Liver (tissue), 9 donors: ENCODE data around the gene RERE. TPM values are rescaled to one million over a fixed set of nuclear protein-coding genes. Genes with fewer than 3 reads are reported as not detected.

Source experiments
- DNase-seq: peaks from one replicate; pipeline ENCODE4 v3.0.0-alpha.2; 2017; ENCODE audit warnings: low spot score
- H3K27ac ChIP-seq, 2 donors: one replicate each; pipeline ENCODE4 v1.7.0; 2013; ENCODE audit warnings: inconsistent platforms in 2 of 2, low read length in 2 of 2, control low read depth in 1 of 2, low read depth in 1 of 2, mild to moderate bottlenecking in 1 of 2
- H3K27me3 ChIP-seq, 4 donors: one replicate each; pipeline versions ENCODE4 v1.6.1 to v1.7.0; 2013; ENCODE audit warnings: low read length in 3 of 4, inconsistent platforms in 1 of 4, mild to moderate bottlenecking in 1 of 4, moderate library complexity in 1 of 4; ENCODE audit not compliant: control insufficient read depth in 4 of 4, insufficient read depth in 4 of 4
- H3K36me3 ChIP-seq, 4 donors: one replicate each; pipeline versions ENCODE4 v1.6.1 to v1.7.0; 2013; ENCODE audit warnings: low read length in 3 of 4, mild to moderate bottlenecking in 3 of 4, low read depth in 1 of 4, moderate library complexity in 1 of 4; ENCODE audit not compliant: control insufficient read depth in 4 of 4, insufficient read depth in 3 of 4
- H3K4me1 ChIP-seq, 4 donors: one replicate each; pipeline versions ENCODE4 v1.6.1 to v1.7.0; 2013; ENCODE audit warnings: low read length in 3 of 4, mild to moderate bottlenecking in 3 of 4, moderate library complexity in 1 of 4; ENCODE audit not compliant: control insufficient read depth in 4 of 4, insufficient read depth in 4 of 4
- H3K4me3 ChIP-seq, 3 donors: one replicate each; pipeline versions ENCODE4 v1.6.1 to v1.7.0; 2013; ENCODE audit warnings: low read length in 3 of 3, control low read depth in 1 of 3, low read depth in 1 of 3, mild to moderate bottlenecking in 1 of 3
- H3K9ac ChIP-seq, 2 donors: one replicate each; pipeline ENCODE4 v1.7.0; 2013; ENCODE audit warnings: low read length in 2 of 2, mild to moderate bottlenecking in 2 of 2, moderate library complexity in 2 of 2, control low read depth in 1 of 2, low read depth in 1 of 2
- H3K9me3 ChIP-seq, 4 donors: one replicate each; pipeline versions ENCODE4 v1.6.1 to v1.7.0; 2013; ENCODE audit warnings: low read length in 3 of 4; ENCODE audit not compliant: control insufficient read depth in 4 of 4
- ATF3 ChIP-seq: IDR thresholded peaks from 2 replicates; pipeline ENCODE4 v1.6.1; 2016; ENCODE audit warnings: antibody characterized with exemption
- EGR1 ChIP-seq, 2 donors: IDR thresholded peaks; 2 replicates each; pipeline ENCODE4 v1.6.1; 2016 to 2018; ENCODE audit warnings: antibody characterized with exemption in 2 of 2, low read depth in 2 of 2
- FOXA1 ChIP-seq: IDR thresholded peaks from 2 replicates; pipeline ENCODE4 v1.6.1; 2016; ENCODE audit warnings: antibody characterized with exemption
- FOXA2 ChIP-seq: IDR thresholded peaks from 2 replicates; pipeline ENCODE4 v1.6.1; 2016; ENCODE audit warnings: antibody characterized with exemption
- GABPA ChIP-seq, 2 donors: IDR thresholded peaks in 1 of 2; conservative IDR thresholded peaks in 1 of 2; 2 replicates each; pipeline ENCODE4 v1.6.1; 2016; ENCODE audit warnings: antibody characterized with exemption in 2 of 2, mild to moderate bottlenecking in 1 of 2, moderate library complexity in 1 of 2
- HNF4A ChIP-seq, 2 donors: conservative IDR thresholded peaks; 2 replicates each; pipeline ENCODE4 v1.6.1; 2016; ENCODE audit warnings: antibody characterized with exemption in 2 of 2, mild to moderate bottlenecking in 2 of 2
- HNF4G ChIP-seq: IDR thresholded peaks from 2 replicates; pipeline ENCODE4 v1.6.1; 2016; ENCODE audit warnings: antibody characterized with exemption
- JUND ChIP-seq, 2 donors: IDR thresholded peaks; 2 replicates each; pipeline ENCODE4 v1.6.1; 2016; ENCODE audit warnings: antibody characterized with exemption in 2 of 2
- MAX ChIP-seq: IDR thresholded peaks from 2 replicates; pipeline ENCODE4 v1.6.1; 2016; ENCODE audit warnings: antibody characterized with exemption
- NR2F2 ChIP-seq: IDR thresholded peaks from 2 replicates; pipeline ENCODE4 v1.6.1; 2016; ENCODE audit warnings: antibody characterized with exemption
- RAD21 ChIP-seq, 2 donors: IDR thresholded peaks; 2 replicates each; pipeline ENCODE4 v1.6.1; 2016; ENCODE audit warnings: antibody characterized with exemption in 2 of 2, mild to moderate bottlenecking in 2 of 2
- REST ChIP-seq: IDR thresholded peaks from 2 replicates; pipeline ENCODE4 v1.6.1; 2016; ENCODE audit warnings: antibody characterized with exemption, mild to moderate bottlenecking
- RXRA ChIP-seq, 2 donors: IDR thresholded peaks; 2 replicates each; pipeline ENCODE4 v1.6.1; 2017 to 2018; ENCODE audit warnings: antibody characterized with exemption in 2 of 2, mild to moderate bottlenecking in 1 of 2
- SP1 ChIP-seq: IDR thresholded peaks from 2 replicates; pipeline ENCODE4 v1.6.1; 2018; ENCODE audit warnings: antibody characterized with exemption, mild to moderate bottlenecking
- TAF1 ChIP-seq: conservative IDR thresholded peaks from 2 replicates; pipeline ENCODE4 v1.6.1; 2016; ENCODE audit warnings: antibody characterized with exemption, mild to moderate bottlenecking
- YY1 ChIP-seq: IDR thresholded peaks from 2 replicates; pipeline ENCODE4 v1.6.1; 2016; ENCODE audit warnings: antibody characterized with exemption, mild to moderate bottlenecking
- ZBTB33 ChIP-seq: IDR thresholded peaks from 2 replicates; pipeline ENCODE4 v1.6.1; 2016; ENCODE audit warnings: antibody characterized with exemption
- WGBS: extraction: QIAGEN DNeasy Blood & Tissue Kit; methylation state at CpG from one replicate; pipeline ENCODE4 v1.1.7; 2013; 5-methylcytosine and 5-hydroxymethylcytosine counted together
- polyA plus RNA-seq, 2 donors: library from polyadenylated mRNA; stranded (reverse) in 1 of 2; unstranded in 1 of 2; fragments of 200-250 nt in 1 of 2; fragments of >200 nt in 1 of 2; fragmentation: Nextera tagmentation in 1 of 2; extraction: Ambion mirVana in 1 of 2; gene quantifications; one replicate each; pipeline versions ENCODE4 v1.2.1 to v1.2.3, GENCODE V29; 2013 to 2015
- total RNA-seq, 2 donors: library from RNA; depleted of rRNA; stranded (reverse); fragments of >200 nt; gene quantifications; one replicate each; pipeline ENCODE4 v1.2.3, GENCODE V29; 2014
- donor health status: healthy.
- donor health status: healthy.
- donor health status: healthy.
- donor health status: healthy.
- donor health status: healthy.

RERE gene
- total and polyA plus RNA-seq, 4 donors, result 9.8 to 49.1 (median 24.8) TPM

- no peaks in the 10 kb centered on the region for H3K9me3 ChIP-seq
- WGBS, result 90% methylated on average over 5 of the region's 5 CpGs
- peaks cover 3 to 30% (median 26%) of the 10 kb centered on the region in 4 donors for H3K4me1 ChIP-seq
- no peaks in the 10 kb centered on the region for H3K36me3 ChIP-seq
- no peak overlapping the region for H3K9ac ChIP-seq
- no peak for TF ChIP-seq REST
- no peak for TF ChIP-seq MAX
- TF ChIP-seq RXRA (IDR thresholded peaks at IDR 0.05), result no peak
- TF ChIP-seq HNF4G, result no peak
- TF ChIP-seq SP1, result no peak
- TF ChIP-seq FOXA1, result no peak
- TF ChIP-seq NR2F2, result no peak
- TF ChIP-seq RAD21 (IDR thresholded peaks at IDR 0.05), result no peak
- TF ChIP-seq EGR1 (IDR thresholded peaks at IDR 0.05; ENCODE audit: low read depth in 2 of 2), result no peak
- no peak for TF ChIP-seq JUND (IDR thresholded peaks at IDR 0.05)
- TF ChIP-seq YY1, result no peak
- no peak for TF ChIP-seq HNF4A (conservative IDR thresholded peaks at IDR 0.05)
- no peak for TF ChIP-seq TAF1
- TF ChIP-seq ATF3, result no peak
- no peak for DNase-seq
- no peak overlapping the region for H3K4me3 ChIP-seq
- no peak overlapping the region for H3K27ac ChIP-seq
- no peaks in the 10 kb centered on the region for H3K27me3 ChIP-seq
These were observed 356.7 kb downstream of the RERE start for GRCh38 chr1:8460784-8461183.

GRCh38 chr1:8460132-8460544 is 357.3 kb downstream of the RERE start:
- Histone ChIP-seq H3K27ac (no peak overlapping the region), H3K27me3 (no peaks in the 10 kb centered on the region), H3K9me3 (no peaks in the 10 kb centered on the region), H3K4me1 (peaks cover 3 to 25% (median 22%) of the 10 kb centered on the region in 4 donors), H3K4me3 (no peak overlapping the region), H3K36me3 (no peaks in the 10 kb centered on the region), H3K9ac (no peak overlapping the region)
- 90% methylated on average over 4 of the region's 4 CpGs for WGBS
- no peak for TF ChIP-seq JUND (IDR thresholded peaks at IDR 0.05)
- no peak for DNase-seq

GRCh38 chr1:8458607-8459006 is 358.8 kb downstream of the RERE start:
- H3K9ac ChIP-seq, result no peak overlapping the region
- no peaks in the 10 kb centered on the region for H3K9me3 ChIP-seq
- no peak for DNase-seq
- no peak overlapping the region for H3K27ac ChIP-seq
- peaks cover 0 to 11% (median 8%) of the 10 kb centered on the region in 4 donors for H3K4me1 ChIP-seq
- 89% methylated on average over 3 of the region's 3 CpGs for WGBS
- no peaks in the 10 kb centered on the region for H3K36me3 ChIP-seq
- no peaks in the 10 kb centered on the region for H3K27me3 ChIP-seq
- H3K4me3 ChIP-seq, result no peak overlapping the region
- TF ChIP-seq GABPA (IDR thresholded peaks at IDR 0.05 in 1 of 2, conservative IDR thresholded peaks at IDR 0.05 in 1 of 2), result no peak
- no peak for TF ChIP-seq RXRA (IDR thresholded peaks at IDR 0.05)
- no peak for TF ChIP-seq SP1
- no peak for TF ChIP-seq TAF1
- TF ChIP-seq RAD21 (IDR thresholded peaks at IDR 0.05), result no peak
- no peak for TF ChIP-seq HNF4G
- TF ChIP-seq MAX, result no peak
- no peak for TF ChIP-seq HNF4A (conservative IDR thresholded peaks at IDR 0.05)
- no peak for TF ChIP-seq NR2F2
- TF ChIP-seq JUND (IDR thresholded peaks at IDR 0.05), result no peak
- TF ChIP-seq ZBTB33, result no peak
- TF ChIP-seq EGR1 (IDR thresholded peaks at IDR 0.05; ENCODE audit: low read depth in 2 of 2), result no peak
- no peak for TF ChIP-seq YY1
- TF ChIP-seq ATF3, result no peak
- TF ChIP-seq REST, result no peak
- no peak for TF ChIP-seq FOXA2
